IMR-90 (cell line): Measurements from ENCODE around the gene NEK8. TPM values are rescaled to one million over a fixed set of nuclear protein-coding genes. Genes with fewer than 3 reads are reported as not detected.

Source experiments
- ATAC-seq: fragments of 200-7000 bp; cut with Tn5 transposase; 2 replicates; pipeline ENCODE4 v1.9.1; 2020; ENCODE audit warnings: low read depth, mild to moderate bottlenecking, moderate library complexity
- BruUV-seq: library from RNA; stranded (reverse); fragments of 400-500 nt; replicated peaks from 2 replicates; lab custom pipeline; 2021; lab: Mats Ljungman, UMichigan
- CTCF ChIA-PET: fragments of 300-600 bp; formaldehyde crosslinking; extraction: SDS; loops from one replicate; lab custom pipeline; 2021; ENCODE audit warnings: antibody characterized with exemption; lab: Yijun Ruan, JAX
- POLR2A ChIA-PET: fragments of 300-600 bp; sonication (Branson Sonifier 250); formaldehyde crosslinking; loops from one replicate; lab custom pipeline; 2022; ENCODE audit warnings: antibody characterized with exemption; ENCODE audit not compliant: unreplicated experiment; lab: Charles Lee
- DNase-seq: peaks from one replicate; pipeline ENCODE4 v3.0.0; 2013
- H2AFZ ChIP-seq: replicated peaks from 2 replicates; pipeline ENCODE3; 2013; ENCODE audit warnings: low read length, mild to moderate bottlenecking; ENCODE audit not compliant: poor library complexity
- H2AK5ac ChIP-seq: 2 replicates; pipeline ENCODE4 v1.6.1; 2013; ENCODE audit warnings: low read depth, low read length, inconsistent platforms
- H2AK9ac ChIP-seq: replicated peaks from 2 replicates; pipeline ENCODE3; 2013; ENCODE audit warnings: mild to moderate bottlenecking, low read depth, low read length, moderate library complexity; ENCODE audit not compliant: poor library complexity
- H2BK120ac ChIP-seq: 2 replicates; pipeline ENCODE4 v1.6.1; 2013; ENCODE audit warnings: low read depth, low read length, inconsistent platforms
- H2BK15ac ChIP-seq: 3 replicates; pipeline ENCODE4 v1.6.1; 2013; ENCODE audit warnings: low read depth, low read length, inconsistent platforms
- H2BK20ac ChIP-seq: 2 replicates; pipeline ENCODE4 v1.6.1; 2013; ENCODE audit warnings: low read depth, mild to moderate bottlenecking, inconsistent platforms, low read length, moderate library complexity
- H2BK5ac ChIP-seq: 2 replicates; pipeline ENCODE4 v1.6.1; 2013; ENCODE audit warnings: mild to moderate bottlenecking, low read depth, low read length, inconsistent platforms; ENCODE audit not compliant: poor library complexity, severe bottlenecking
- H3K14ac ChIP-seq: replicated peaks from 2 replicates; pipeline ENCODE4 v1.6.1; 2013; ENCODE audit warnings: low read depth, low read length, inconsistent platforms
- H3K18ac ChIP-seq: 2 replicates; pipeline ENCODE4 v1.6.1; 2013; ENCODE audit warnings: low read depth, low read length, control low read depth
- H3K23ac ChIP-seq: 2 replicates; pipeline ENCODE4 v1.6.1; 2013; ENCODE audit warnings: low read depth, low read length, inconsistent platforms
- H3K27ac ChIP-seq: 2 replicates; pipeline ENCODE4 v1.5.1; 2013; ENCODE audit warnings: mild to moderate bottlenecking, control low read depth, low read length; ENCODE audit not compliant: insufficient read depth
- H3K27me3 ChIP-seq: 2 replicates; pipeline ENCODE4 v1.6.1; 2013; ENCODE audit warnings: low read length; ENCODE audit not compliant: control insufficient read depth, insufficient read depth
- H3K36me3 ChIP-seq: 2 replicates; pipeline ENCODE4 v1.6.1; 2013; ENCODE audit warnings: low read length, mixed read lengths; ENCODE audit not compliant: control insufficient read depth, insufficient read depth
- H3K4ac ChIP-seq: 2 replicates; pipeline ENCODE4 v1.6.1; 2013; ENCODE audit warnings: low read depth, low read length, inconsistent platforms
- H3K4me1 ChIP-seq: 2 replicates; pipeline ENCODE4 v1.6.1; 2013; ENCODE audit warnings: low read length, mixed read lengths; ENCODE audit not compliant: control insufficient read depth, insufficient read depth
- H3K4me2 ChIP-seq: 2 replicates; pipeline ENCODE4 v1.6.1; 2013; ENCODE audit warnings: low read depth, mild to moderate bottlenecking, control low read depth, low read length, moderate library complexity
- H3K4me3 ChIP-seq: 2 replicates; pipeline ENCODE4 v1.5.1; 2013; ENCODE audit warnings: low read depth, mild to moderate bottlenecking, control low read depth, low read length, moderate library complexity; ENCODE audit not compliant: insufficient read depth
- H3K56ac ChIP-seq: 2 replicates; pipeline ENCODE4 v1.6.1; 2013; ENCODE audit warnings: low read length, inconsistent platforms; ENCODE audit not compliant: insufficient read depth; ENCODE audit errors: extremely low read depth
- H3K79me1 ChIP-seq, 2 experiments: 2 replicates each; pipeline ENCODE4 v1.6.1; 2013; ENCODE audit warnings: low read length in 2 of 2, inconsistent platforms in 1 of 2, low read depth in 1 of 2
- H3K9ac ChIP-seq: 2 replicates; pipeline ENCODE4 v1.6.1; 2013; ENCODE audit warnings: low read depth, low read length, control low read depth
- H3K9me1 ChIP-seq: 2 replicates; pipeline ENCODE4 v1.6.1; 2013; ENCODE audit warnings: low read length, inconsistent platforms; ENCODE audit not compliant: insufficient read depth
- H3K9me3 ChIP-seq: 2 replicates; pipeline ENCODE4 v1.6.1; 2013; ENCODE audit warnings: low read length; ENCODE audit not compliant: control insufficient read depth, insufficient read depth
- H4K20me1 ChIP-seq: 2 replicates; pipeline ENCODE4 v1.6.1; 2013; ENCODE audit warnings: low read length, inconsistent platforms; ENCODE audit not compliant: insufficient read depth
- H4K5ac ChIP-seq: 2 replicates; pipeline ENCODE4 v1.6.1; 2013; ENCODE audit warnings: mild to moderate bottlenecking, low read depth, low read length, control low read depth
- H4K8ac ChIP-seq, 2 experiments: 2 replicates each; pipeline ENCODE4 v1.6.1; 2013; ENCODE audit warnings: low read depth in 2 of 2, low read length in 2 of 2, control low read depth in 1 of 2, inconsistent platforms in 1 of 2
- H4K91ac ChIP-seq: 2 replicates; pipeline ENCODE4 v1.6.1; 2013; ENCODE audit warnings: low read depth, low read length, inconsistent platforms; ENCODE audit not compliant: insufficient read depth
- BHLHE40 ChIP-seq: fragments of 150-350 bp; IDR thresholded peaks from 2 replicates; pipeline ENCODE4 v1.6.1; 2016; ENCODE audit warnings: mild to moderate bottlenecking, low read depth, low read length
- CHD1 ChIP-seq: IDR thresholded peaks from 2 replicates; pipeline ENCODE4 v1.6.1; 2012; ENCODE audit warnings: low read depth, low read length, improper control_type of control experiment
- MAFK ChIP-seq: IDR thresholded peaks from 2 replicates; pipeline ENCODE4 v1.6.1; 2012; ENCODE audit warnings: low read depth, low read length, improper control_type of control experiment
- RAD21 ChIP-seq: IDR thresholded peaks from 2 replicates; pipeline ENCODE4 v1.6.1; 2012; ENCODE audit warnings: low read length, improper control_type of control experiment
- SMC3 ChIP-seq: fragments of 150-350 bp; IDR thresholded peaks from 2 replicates; pipeline ENCODE4 v1.6.1; 2016; ENCODE audit warnings: low read depth, mild to moderate bottlenecking, antibody characterized with exemption, low read length, moderate library complexity
- WGBS, 2 experiments: methylation state at CpG; one replicate each; pipeline versions ENCODE4 v1.1.5 to v1.1.7; 2013; ENCODE audit warnings: missing lambda C conversion rate in 2 of 2; ENCODE audit not compliant: insufficient read length in 1 of 2; ENCODE audit errors: extremely low coverage in 2 of 2; 5-methylcytosine and 5-hydroxymethylcytosine counted together
- dilution Hi-C: fragments of 300-500 bp; cut with HindIII; formaldehyde crosslinking; loops from one replicate; pipeline ENCODE4 v1.14.3; 2018; ENCODE audit warnings: low sequenced_read_pairs; ENCODE audit not compliant: unreplicated experiment
- in situ Hi-C: fragments of 300-500 bp; cut with MboI; formaldehyde crosslinking; loops from 3 replicates; pipeline ENCODE4 v1.14.3; 2019; ENCODE audit warnings: low sequenced_read_pairs, inconsistent platforms, mixed read lengths
- intact Hi-C: fragments of 100-400 bp; cut with micrococcal nuclease; formaldehyde crosslinking; loops from 2 replicates; pipeline ENCODE4 v1.10.0; 2022
- polyA plus RNA-seq, 3 experiments: library from polyadenylated mRNA; depleted of rRNA; stranded (reverse); fragments of >200 nt; gene quantifications; 2 replicates each; pipeline ENCODE4 v1.2.3, GENCODE V29; 2012; ENCODE audit warnings: low replicate concordance in 1 of 3
- total RNA-seq: library from RNA; depleted of rRNA; stranded (reverse); fragments of >200 nt; gene quantifications from 2 replicates; pipeline ENCODE4 v1.2.3, GENCODE V29; 2012
- TF ChIP-seq, protein P1 (sequence below): conservative IDR thresholded peaks from 2 replicates; pipeline ENCODE4 v1.5.1; 2012; ENCODE audit warnings: mild to moderate bottlenecking, low read depth, low read length, improper control_type of control experiment

NEK8 gene
- total and polyA plus RNA-seq, 2 of the 4 experiments (the other 2 are of a cell fraction), result 4.6 to 5.2 TPM

DNA sequence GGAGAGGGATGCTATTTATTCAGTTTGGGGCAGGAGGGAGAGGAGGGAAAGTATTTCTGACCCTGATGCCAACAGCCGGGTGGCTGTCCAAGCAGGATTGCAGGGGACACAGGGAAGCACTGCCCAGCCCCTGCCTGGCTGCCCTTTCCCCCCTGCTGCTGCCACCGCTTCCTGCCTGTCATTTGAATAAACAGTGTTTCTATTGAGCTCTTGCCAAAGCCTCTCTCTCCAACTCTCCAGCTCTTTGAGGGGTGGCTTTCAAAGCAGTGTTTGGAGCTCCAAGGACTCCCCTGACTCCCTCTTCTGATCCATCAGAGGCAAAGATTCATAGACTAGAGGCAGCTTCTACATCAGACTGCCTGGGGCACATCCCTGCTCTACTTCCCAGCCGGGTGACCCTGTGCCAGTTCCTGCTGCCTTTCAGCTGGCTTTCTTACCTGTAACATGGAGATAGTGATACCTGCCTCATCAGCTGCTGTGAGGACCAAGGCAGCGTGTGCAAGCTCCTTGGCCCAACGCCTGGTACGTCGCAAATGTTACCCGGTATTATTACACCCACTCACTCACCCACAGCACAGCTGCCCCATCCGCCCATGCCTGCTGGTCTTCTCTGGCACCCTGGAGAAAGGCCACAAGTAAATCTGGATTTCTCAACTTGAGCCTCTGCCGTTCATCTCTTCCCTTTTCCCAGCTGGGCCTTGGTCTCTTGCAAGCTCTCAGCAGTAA lies 26.4 kb upstream of the NEK8 start:
- intact Hi-C loops (no loop called here), dilution Hi-C loops (no loop called here), in situ Hi-C loops (no loop called here)
- no peak overlapping the region for H3K4ac ChIP-seq
- CTCF ChIA-PET, result no interaction called here
- H3K36me3 ChIP-seq, result peaks cover 85% of the 10 kb centered on the region
- no peak overlapping the region for H2BK20ac ChIP-seq
- no peak overlapping the region for H3K27ac ChIP-seq
- peaks cover 3% of the 10 kb centered on the region in 2 experiments; a peak in 1 of 4 replicates for H3K79me1 ChIP-seq
- no peaks in the 10 kb centered on the region for H3K4me1 ChIP-seq
- no peak overlapping the region for H3K18ac ChIP-seq
- H2AK5ac ChIP-seq, result no peak overlapping the region
- H3K9me3 ChIP-seq, result no peaks in the 10 kb centered on the region
- TF ChIP-seq CHD1 (no peak), BHLHE40 (no peak), RAD21 (no peak), MAFK (no peak), SMC3 (no peak)
- TF ChIP-seq, protein P1, sequence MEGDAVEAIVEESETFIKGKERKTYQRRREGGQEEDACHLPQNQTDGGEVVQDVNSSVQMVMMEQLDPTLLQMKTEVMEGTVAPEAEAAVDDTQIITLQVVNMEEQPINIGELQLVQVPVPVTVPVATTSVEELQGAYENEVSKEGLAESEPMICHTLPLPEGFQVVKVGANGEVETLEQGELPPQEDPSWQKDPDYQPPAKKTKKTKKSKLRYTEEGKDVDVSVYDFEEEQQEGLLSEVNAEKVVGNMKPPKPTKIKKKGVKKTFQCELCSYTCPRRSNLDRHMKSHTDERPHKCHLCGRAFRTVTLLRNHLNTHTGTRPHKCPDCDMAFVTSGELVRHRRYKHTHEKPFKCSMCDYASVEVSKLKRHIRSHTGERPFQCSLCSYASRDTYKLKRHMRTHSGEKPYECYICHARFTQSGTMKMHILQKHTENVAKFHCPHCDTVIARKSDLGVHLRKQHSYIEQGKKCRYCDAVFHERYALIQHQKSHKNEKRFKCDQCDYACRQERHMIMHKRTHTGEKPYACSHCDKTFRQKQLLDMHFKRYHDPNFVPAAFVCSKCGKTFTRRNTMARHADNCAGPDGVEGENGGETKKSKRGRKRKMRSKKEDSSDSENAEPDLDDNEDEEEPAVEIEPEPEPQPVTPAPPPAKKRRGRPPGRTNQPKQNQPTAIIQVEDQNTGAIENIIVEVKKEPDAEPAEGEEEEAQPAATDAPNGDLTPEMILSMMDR, result no peak
- H4K91ac ChIP-seq, result no peak overlapping the region
- WGBS, 2 experiments, result 58% methylated on average over 4 of the region's 10 CpGs; no CpG with 5 or more reads in 1 of the 2 experiments
- POLR2A ChIA-PET, result no interaction called here
- H2BK5ac ChIP-seq, result no peak overlapping the region
- ATAC-seq, result no peak
- H3K23ac ChIP-seq, result no peak overlapping the region
- DNase-seq, result no peak
- H2AK9ac ChIP-seq, result no peak overlapping the region
- H3K9ac ChIP-seq, result no peak overlapping the region
- BruUV-seq, result no TSS peak
- H3K9me1 ChIP-seq, result peaks cover 4% of the 10 kb centered on the region; the same call in 1 of the 2 replicates
- no peaks in the 10 kb centered on the region; the same call in 1 of the 2 replicates for H4K20me1 ChIP-seq
- no peak overlapping the region for H3K14ac ChIP-seq
- no peak overlapping the region for H2AFZ ChIP-seq
- H4K8ac ChIP-seq, result no peak overlapping the region
- H3K4me2 ChIP-seq, result no peak overlapping the region
- H4K5ac ChIP-seq, result no peak overlapping the region
- no peak overlapping the region for H2BK120ac ChIP-seq
- no peak overlapping the region for H3K4me3 ChIP-seq
- no peak overlapping the region for H2BK15ac ChIP-seq
- H3K56ac ChIP-seq, result no peak overlapping the region
- no peaks in the 10 kb centered on the region for H3K27me3 ChIP-seq
